Mucosa of gallbladder (tissue), 1 donor: Measurements from ENCODE around the gene DMXL2. TPM values are rescaled to one million over a fixed set of nuclear protein-coding genes. Genes with fewer than 3 reads are reported as not detected.
"Not testable (repeated sequence)": the region's sequence is repeated elsewhere in the genome, so short reads cannot be mapped to it uniquely, and the experiment has no call there.

Experiments
- DNase-seq: peaks from one replicate; pipeline ENCODE4 v3.0.0-alpha.2; 2020; ENCODE audit warnings: low spot score
- total RNA-seq: library from RNA; stranded (reverse); gene quantifications from one replicate; pipeline ENCODE4 v1.2.1, GENCODE V29; 2021
- donor health status: DM: no; HTN: no; CAD: no.

The DMXL2 gene
- 25.8 TPM for total RNA-seq

GRCh38 chr15:51622604-51623370, at the start of gene DMXL2:
Gene DMXL2 (minus strand): TSS chr15:51622771. CDS start chr15:51622545, 226 bp downstream.
- peak; percentile 75 for DNase-seq

- DNase-seq: no peak
Observed at GRCh38 chr15:51672155-51672687, 49.6 kb upstream of the DMXL2 start.

GRCh38 chr15:51669381-51669780, 46.8 kb upstream of the DMXL2 start:
- DNase-seq: no peak

GRCh38 chr15:51668446-51668845, 45.9 kb upstream of the DMXL2 start:
- DNase-seq: no peak

- no peak for DNase-seq
Observed at GRCh38 chr15:51667478-51667877, 44.9 kb upstream of the DMXL2 start.

- DNase-seq: no peak
Observed at GRCh38 chr15:51661072-51661471, 38.5 kb upstream of the DMXL2 start.

GRCh38 chr15:51658664-51659063, 36.1 kb upstream of the DMXL2 start:
- no peak for DNase-seq

- DNase-seq: not testable (repeated sequence)
Observed at GRCh38 chr15:51655401-51656057, 33.0 kb upstream of the DMXL2 start.

- DNase-seq: no peak
Observed at GRCh38 chr15:51652084-51652668, 29.6 kb upstream of the DMXL2 start.

- peak; percentile 70 for DNase-seq
Observed at GRCh38 chr15:51649659-51650521, 27.3 kb upstream of the DMXL2 start.

- DNase-seq: not testable (repeated sequence)
Observed at GRCh38 chr15:51648643-51649042, 26.1 kb upstream of the DMXL2 start.

- DNase-seq: not testable (repeated sequence)
Observed at GRCh38 chr15:51648101-51648500, 25.5 kb upstream of the DMXL2 start.

- peak; percentile 62 for DNase-seq
Observed at GRCh38 chr15:51647128-51647562, 24.6 kb upstream of the DMXL2 start.

- DNase-seq: no peak
Observed at GRCh38 chr15:51642696-51643095, 20.1 kb upstream of the DMXL2 start.

GRCh38 chr15:51641490-51642130, 19.0 kb upstream of the DMXL2 start:
- DNase-seq: no peak

- DNase-seq: no peak
Observed at GRCh38 chr15:51634591-51635198, 12.1 kb upstream of the DMXL2 start.

GRCh38 chr15:51629612-51630011, 7.0 kb upstream of the DMXL2 start:
- DNase-seq: no peak

GRCh38 chr15:51625236-51625635, 2.7 kb upstream of the DMXL2 start:
- no peak for DNase-seq

- DNase-seq: no peak
Observed at GRCh38 chr15:51624022-51624421, 1.5 kb upstream of the DMXL2 start.

GRCh38 chr15:51623386-51623938, 891 bp upstream of the DMXL2 start:
- DNase-seq: peak; percentile 33
